Keratinocyte (primary cell): Measurements from ENCODE around the gene TYMS. TPM values are rescaled to one million over a fixed set of nuclear protein-coding genes. Genes with fewer than 3 reads are reported as not detected.

Source experiments
- DNase-seq: peaks from one replicate; pipeline ENCODE4 v3.0.0-alpha.2; 2011; ENCODE audit warnings: low read depth, missing footprints, low spot score
- FAIRE-seq: peaks from 2 replicates; lab custom pipeline; 2011; peaks lifted over from hg19 to GRCh38; lab: Jason Lieb, UNC
- H2AFZ ChIP-seq: 2 replicates; pipeline ENCODE4 v1.6.0; 2012; ENCODE audit warnings: low read length, control low read depth, inconsistent platforms; ENCODE audit not compliant: control insufficient read depth
- H3K27ac ChIP-seq: 2 replicates; pipeline ENCODE4 v1.5.1; 2011; ENCODE audit warnings: low read length; ENCODE audit not compliant: control insufficient read depth, insufficient read depth
- H3K27me3 ChIP-seq: 3 replicates; pipeline ENCODE4 v1.6.0; 2011; ENCODE audit warnings: low read length; ENCODE audit not compliant: control insufficient read depth, insufficient read depth; ENCODE audit errors: extremely low read depth
- H3K36me3 ChIP-seq, 2 experiments: 2 replicates in 1 of 2; 3 replicates in 1 of 2; pipeline ENCODE4 v1.5.1; 2011; ENCODE audit warnings: low read length in 2 of 2, mild to moderate bottlenecking in 1 of 2; ENCODE audit not compliant: control insufficient read depth in 2 of 2, insufficient read depth in 2 of 2; ENCODE audit errors: extremely low read depth in 1 of 2
- H3K4me1 ChIP-seq: 3 replicates; pipeline ENCODE4 v1.5.1; 2011; ENCODE audit warnings: low read length; ENCODE audit not compliant: control insufficient read depth, insufficient read depth; ENCODE audit errors: extremely low read depth
- H3K4me2 ChIP-seq: 3 replicates; pipeline ENCODE4 v1.6.0; 2011; ENCODE audit warnings: low read depth, low read length; ENCODE audit not compliant: control insufficient read depth, insufficient read depth; ENCODE audit errors: extremely low read depth
- H3K4me3 ChIP-seq, 3 experiments: fragments of 200-600 bp in 1 of 3; sonication (generic) in 1 of 3; 2 replicates in 2 of 3; 3 replicates in 1 of 3; pipeline ENCODE4 v1.5.1; 2011 to 2016; ENCODE audit warnings: low read length in 3 of 3, mild to moderate bottlenecking in 3 of 3, control low read depth in 2 of 3, inconsistent platforms in 1 of 3, low read depth in 1 of 3, mixed read lengths in 1 of 3, mixed run types in 1 of 3, moderate library complexity in 1 of 3; ENCODE audit not compliant: control insufficient read depth in 2 of 3, insufficient read depth in 2 of 3; ENCODE audit errors: extremely low read depth in 1 of 3
- H3K79me2 ChIP-seq: 2 replicates; pipeline ENCODE4 v1.6.0; 2012; ENCODE audit warnings: low read length; ENCODE audit not compliant: control insufficient read depth, insufficient read depth
- H3K9ac ChIP-seq: 3 replicates; pipeline ENCODE4 v1.6.0; 2011; ENCODE audit warnings: low read length; ENCODE audit not compliant: control insufficient read depth, insufficient read depth; ENCODE audit errors: extremely low read depth
- H3K9me1 ChIP-seq: 3 replicates; pipeline ENCODE4 v1.6.0; 2011; ENCODE audit warnings: low read length; ENCODE audit not compliant: control insufficient read depth, insufficient read depth; ENCODE audit errors: extremely low read depth
- H3K9me3 ChIP-seq: 2 replicates; pipeline ENCODE4 v1.5.1; 2012; ENCODE audit warnings: low read depth, low read length; ENCODE audit not compliant: control insufficient read depth
- H4K20me1 ChIP-seq: 3 replicates; pipeline ENCODE4 v1.6.0; 2011; ENCODE audit warnings: low read length; ENCODE audit not compliant: control insufficient read depth, insufficient read depth; ENCODE audit errors: extremely low read depth
- EZH2 ChIP-seq: IDR thresholded peaks from one replicate; pipeline ENCODE4 v1.6.1; 2012; ENCODE audit warnings: inconsistent platforms, mild to moderate bottlenecking, low read length, moderate library complexity
- dilution Hi-C: fragments of 300-500 bp; cut with MboI; formaldehyde crosslinking; loops from one replicate; pipeline ENCODE4 v1.7.0; 2020; ENCODE audit warnings: low sequenced_read_pairs; ENCODE audit not compliant: extremely low pct_ligation_motif_present
- polyA plus RNA-seq, 5 experiments: library from polyadenylated mRNA; depleted of rRNA in 3 of 5; stranded (reverse) in 3 of 5; stranded (forward) in 1 of 5; unstranded in 1 of 5; fragments of >200 nt; gene quantifications; 1 replicate in 1 of 5; 2 replicates in 3 of 5; 3 replicates in 1 of 5; pipeline versions ENCODE4 v1.2.1 to v1.2.3, GENCODE V29; 2011 to 2012; ENCODE audit warnings: missing spikeins in 2 of 5, low read depth in 1 of 5, low replicate concordance in 1 of 5
- TF ChIP-seq, protein P1 (sequence below), 3 experiments: IDR thresholded peaks in 1 of 3; conservative IDR thresholded peaks in 1 of 3; optimal IDR thresholded peaks in 1 of 3; 2 replicates in 2 of 3; 3 replicates in 1 of 3; pipeline versions ENCODE3 to v1.5.1; 2011; ENCODE audit warnings: low read length in 3 of 3, mild to moderate bottlenecking in 3 of 3, moderate library complexity in 2 of 3, control low read depth in 1 of 3, inconsistent platforms in 1 of 3; ENCODE audit not compliant: insufficient read depth in 2 of 3; ENCODE audit errors: extremely low read depth in 1 of 3

Gene TYMS
- polyA plus RNA-seq, 1 donor (not counting 4 experiments of a cell fraction or from before 2014, with no cell fraction given) = 39.9 TPM

DNA sequence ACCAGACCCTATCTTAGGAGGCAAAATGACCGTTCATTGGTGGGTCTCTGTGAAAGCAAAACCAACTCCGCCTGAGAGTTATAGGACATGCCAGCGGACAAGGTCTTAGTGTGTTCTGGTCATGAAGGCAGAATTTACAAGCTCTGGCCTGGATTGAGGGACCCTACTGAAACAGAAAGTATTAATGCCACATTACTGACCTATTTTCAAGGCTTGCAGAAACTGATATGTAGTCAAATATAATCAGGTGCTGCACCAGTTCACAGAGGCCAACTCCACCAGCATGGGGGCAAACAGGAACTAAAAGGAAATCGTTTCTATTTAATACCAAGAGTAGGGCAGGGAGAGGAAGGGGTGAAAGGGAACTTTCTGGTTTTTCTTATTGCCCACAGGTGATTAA, 19.7 kb downstream of the TYMS start:
- Histone ChIP-seq H3K4me2 (no peak overlapping the region), H3K9me1 (no peaks in the 10 kb centered on the region), H3K27me3 (no peaks in the 10 kb centered on the region), H3K9me3 (no peaks in the 10 kb centered on the region), H3K4me1 (no peaks in the 10 kb centered on the region), H3K4me3 (no peak overlapping the region), H3K27ac (no peak overlapping the region), H3K79me2 (no peaks in the 10 kb centered on the region), H4K20me1 (no peaks in the 10 kb centered on the region), H2AFZ (no peak overlapping the region), H3K9ac (no peak overlapping the region), H3K36me3 (peaks cover 25 to 41% of the 10 kb centered on the region in 2 experiments)
- no peak for TF ChIP-seq EZH2
- dilution Hi-C loops = no loop called here
- no peak for FAIRE-seq
- no peak for DNase-seq

DNA sequence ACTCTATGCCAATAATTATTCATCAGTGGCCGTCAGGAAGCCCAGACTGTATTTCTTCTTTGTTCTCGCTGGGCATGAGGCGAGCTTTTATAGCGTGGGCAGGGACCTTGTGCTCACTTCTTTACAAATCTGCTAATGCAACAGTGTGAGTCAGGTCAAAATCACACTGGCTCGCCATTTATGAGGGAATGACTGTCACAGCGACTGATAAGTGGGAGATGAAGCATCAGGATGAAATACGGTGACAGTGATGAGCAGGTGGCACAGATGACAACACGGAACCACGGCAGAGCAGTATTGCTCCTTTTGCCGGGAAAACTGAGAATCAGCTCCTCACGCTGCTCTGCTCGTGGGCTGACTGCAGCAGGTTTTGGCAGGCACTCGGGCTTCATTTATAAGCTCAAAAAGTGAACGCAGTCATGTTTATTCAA, 20.5 kb downstream of the TYMS start:
- H3K4me1 ChIP-seq = no peaks in the 10 kb centered on the region
- no peaks in the 10 kb centered on the region for H3K9me3 ChIP-seq
- no peak overlapping the region for H3K4me2 ChIP-seq
- no peak overlapping the region for H3K9ac ChIP-seq
- no peak for FAIRE-seq
- no peak for DNase-seq
- no peaks in the 10 kb centered on the region for H3K9me1 ChIP-seq
- no peak for TF ChIP-seq EZH2
- TF ChIP-seq, protein P1, sequence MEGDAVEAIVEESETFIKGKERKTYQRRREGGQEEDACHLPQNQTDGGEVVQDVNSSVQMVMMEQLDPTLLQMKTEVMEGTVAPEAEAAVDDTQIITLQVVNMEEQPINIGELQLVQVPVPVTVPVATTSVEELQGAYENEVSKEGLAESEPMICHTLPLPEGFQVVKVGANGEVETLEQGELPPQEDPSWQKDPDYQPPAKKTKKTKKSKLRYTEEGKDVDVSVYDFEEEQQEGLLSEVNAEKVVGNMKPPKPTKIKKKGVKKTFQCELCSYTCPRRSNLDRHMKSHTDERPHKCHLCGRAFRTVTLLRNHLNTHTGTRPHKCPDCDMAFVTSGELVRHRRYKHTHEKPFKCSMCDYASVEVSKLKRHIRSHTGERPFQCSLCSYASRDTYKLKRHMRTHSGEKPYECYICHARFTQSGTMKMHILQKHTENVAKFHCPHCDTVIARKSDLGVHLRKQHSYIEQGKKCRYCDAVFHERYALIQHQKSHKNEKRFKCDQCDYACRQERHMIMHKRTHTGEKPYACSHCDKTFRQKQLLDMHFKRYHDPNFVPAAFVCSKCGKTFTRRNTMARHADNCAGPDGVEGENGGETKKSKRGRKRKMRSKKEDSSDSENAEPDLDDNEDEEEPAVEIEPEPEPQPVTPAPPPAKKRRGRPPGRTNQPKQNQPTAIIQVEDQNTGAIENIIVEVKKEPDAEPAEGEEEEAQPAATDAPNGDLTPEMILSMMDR (optimal IDR thresholded peaks at IDR 0.05 in 1 of 3, IDR thresholded peaks at IDR 0.05 in 1 of 3, conservative IDR thresholded peaks at IDR 0.05 in 1 of 3; ENCODE audit: extremely low read depth in 1 of 3, insufficient read depth in 2 of 3, low read length in 3 of 3) = no peak
- peaks cover 21 to 39% of the 10 kb centered on the region in 2 experiments for H3K36me3 ChIP-seq
- H3K27me3 ChIP-seq = no peaks in the 10 kb centered on the region
- no peaks in the 10 kb centered on the region for H3K79me2 ChIP-seq
- H3K27ac ChIP-seq = no peak overlapping the region
- dilution Hi-C loops = no loop called here
- H3K4me3 ChIP-seq = no peak overlapping the region
- H4K20me1 ChIP-seq = no peaks in the 10 kb centered on the region
- H2AFZ ChIP-seq = no peak overlapping the region

DNA sequence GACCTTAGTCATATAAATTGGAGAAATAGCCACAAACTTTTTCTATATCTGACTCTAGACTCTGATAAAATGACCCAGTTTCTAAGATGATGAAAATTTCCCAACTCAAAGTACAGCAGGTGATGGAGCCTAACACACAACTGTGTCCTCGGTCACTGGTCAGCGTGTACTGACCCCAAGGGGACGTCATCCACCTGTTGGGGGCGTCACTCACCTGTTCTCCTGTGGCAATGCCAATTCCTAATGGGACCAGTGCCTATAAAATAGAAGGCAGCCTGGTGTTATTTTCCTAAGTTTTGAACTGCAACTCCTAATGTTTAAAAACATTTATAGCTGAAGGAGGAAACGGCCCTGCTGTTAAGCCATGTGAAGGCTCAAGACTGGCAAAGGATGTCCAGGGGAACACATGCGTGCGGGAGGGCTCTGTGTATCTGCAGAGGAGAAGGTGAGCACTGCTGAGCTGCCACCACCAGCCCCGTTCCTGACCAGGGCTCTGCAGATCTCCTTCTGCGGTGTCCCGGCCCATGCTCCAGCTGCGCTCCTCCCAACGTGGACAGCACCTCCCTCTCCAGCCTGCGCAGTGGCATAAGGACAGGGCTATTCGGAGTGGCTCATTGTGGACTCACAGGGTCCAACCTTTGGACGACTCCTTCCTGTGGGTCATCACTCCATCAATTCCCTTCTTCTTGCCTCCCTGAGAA, 21.2 kb downstream of the TYMS start:
- Histone ChIP-seq H3K27me3 (no peaks in the 10 kb centered on the region), H3K4me3 (no peak overlapping the region), H3K9me1 (no peaks in the 10 kb centered on the region), H2AFZ (no peak overlapping the region), H3K79me2 (no peaks in the 10 kb centered on the region), H3K9ac (no peak overlapping the region), H3K9me3 (no peaks in the 10 kb centered on the region), H3K36me3 (peaks cover 26 to 39% of the 10 kb centered on the region in 2 experiments), H4K20me1 (no peaks in the 10 kb centered on the region), H3K4me1 (no peaks in the 10 kb centered on the region), H3K27ac (no peak overlapping the region), H3K4me2 (no peak overlapping the region)
- no peak for FAIRE-seq
- no peak for DNase-seq
- TF ChIP-seq, protein P1 (optimal IDR thresholded peaks at IDR 0.05 in 1 of 3, IDR thresholded peaks at IDR 0.05 in 1 of 3, conservative IDR thresholded peaks at IDR 0.05 in 1 of 3; ENCODE audit: extremely low read depth in 1 of 3, insufficient read depth in 2 of 3, low read length in 3 of 3) = peak in 1 of 3 experiments; percentile 37
- no peak for TF ChIP-seq EZH2
- dilution Hi-C loops = no loop called here
